ENCODE measurements around the gene SLC44A1. TPM values are rescaled to one million over a fixed set of nuclear protein-coding genes. Genes with fewer than 3 reads are reported as not detected.

SLC44A1 gene
- polyA plus RNA-seq, 4 donors = 7.8 to 70.0 (median 16.0) TPM

DNA sequence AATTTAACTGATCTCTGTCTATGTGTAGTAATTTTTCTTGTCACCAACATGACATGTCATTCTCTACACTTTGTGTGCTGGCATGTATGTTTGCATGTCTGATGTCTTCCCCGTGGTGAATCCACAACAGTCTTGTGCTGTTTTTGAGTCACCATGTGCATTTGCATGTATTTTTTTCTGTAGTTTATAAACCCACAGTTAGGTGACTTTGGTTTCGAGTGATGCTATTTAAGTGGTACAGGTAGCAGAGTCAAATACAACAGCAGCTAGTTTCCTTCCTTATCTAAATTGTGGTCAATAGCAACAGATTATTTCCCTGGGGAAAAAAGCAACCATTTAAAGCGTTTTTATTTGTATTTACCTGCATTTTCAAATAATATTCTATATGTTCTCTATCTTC lies 113.5 kb downstream of the SLC44A1 start:
- Histone ChIP-seq H3K4me3 (ENCODE audit: low read depth in 1 of 3, low read length in 3 of 3) (no peak overlapping the region), H3K4me1 (ENCODE audit: control insufficient read depth in 3 of 3, insufficient read depth in 2 of 3, low read depth in 1 of 3, low read length in 2 of 3) (no peaks in the 10 kb centered on the region), H3K9me3 (ENCODE audit: control insufficient read depth in 2 of 2, insufficient read depth in 1 of 2, low read depth in 1 of 2, low read length in 1 of 2) (no peaks in the 10 kb centered on the region), H3K36me3 (ENCODE audit: control insufficient read depth in 3 of 3, insufficient read depth in 2 of 3, low read depth in 1 of 3, low read length in 3 of 3) (peaks cover 2 to 4% (median 3%) of the 10 kb centered on the region in 3 donors), H3K27ac (ENCODE audit: low read depth in 1 of 3, low read length in 2 of 3) (no peak overlapping the region), H3K27me3 (ENCODE audit: control insufficient read depth in 3 of 3, insufficient read depth in 3 of 3, low read length in 3 of 3) (no peaks in the 10 kb centered on the region)
- WGBS, 3 donors = 72 to 80% (median 77%) methylated on average over 3 of the region's 3 CpGs
- FAIRE-seq (no peak), DNase-seq (no peak)

DNA sequence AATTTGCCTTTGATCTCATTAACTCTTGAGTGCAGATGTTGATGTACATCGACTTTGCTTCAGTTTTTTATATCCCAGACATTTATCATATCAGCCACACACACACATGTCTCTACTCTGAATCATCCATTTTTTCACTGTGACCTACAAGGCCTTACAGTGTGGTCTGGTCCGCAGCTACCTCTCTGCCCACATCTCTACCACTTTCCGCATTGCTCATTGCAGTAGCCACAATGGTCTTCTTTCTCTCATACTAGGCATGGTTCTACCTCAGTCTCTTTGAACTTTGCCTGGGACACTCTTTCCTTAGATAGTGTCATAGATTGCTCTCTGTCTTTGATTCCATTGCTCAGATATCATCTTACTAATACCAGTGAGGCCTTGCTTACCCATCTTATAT lies 115.4 kb downstream of the SLC44A1 start:
- no peak overlapping the region for H3K4me3 ChIP-seq (ENCODE audit: low read depth in 1 of 3, low read length in 3 of 3)
- H3K9me3 ChIP-seq (ENCODE audit: control insufficient read depth in 2 of 2, insufficient read depth in 1 of 2, low read depth in 1 of 2, low read length in 1 of 2) = no peaks in the 10 kb centered on the region
- no peak for DNase-seq
- FAIRE-seq = no peak
- peaks cover 2 to 11% (median 3%) of the 10 kb centered on the region in 3 donors for H3K36me3 ChIP-seq (ENCODE audit: control insufficient read depth in 3 of 3, insufficient read depth in 2 of 3, low read depth in 1 of 3, low read length in 3 of 3)
- no peaks in the 10 kb centered on the region for H3K27me3 ChIP-seq (ENCODE audit: control insufficient read depth in 3 of 3, insufficient read depth in 3 of 3, low read length in 3 of 3)
- no peak overlapping the region for H3K27ac ChIP-seq (ENCODE audit: low read depth in 1 of 3, low read length in 2 of 3)
- WGBS, 3 donors = 73 to 81% (median 78%) methylated on average over 3 of the region's 3 CpGs
- H3K4me1 ChIP-seq (ENCODE audit: control insufficient read depth in 3 of 3, insufficient read depth in 2 of 3, low read depth in 1 of 3, low read length in 2 of 3) = peaks cover 0 to 13% (median 0%) of the 10 kb centered on the region in 3 donors

DNA sequence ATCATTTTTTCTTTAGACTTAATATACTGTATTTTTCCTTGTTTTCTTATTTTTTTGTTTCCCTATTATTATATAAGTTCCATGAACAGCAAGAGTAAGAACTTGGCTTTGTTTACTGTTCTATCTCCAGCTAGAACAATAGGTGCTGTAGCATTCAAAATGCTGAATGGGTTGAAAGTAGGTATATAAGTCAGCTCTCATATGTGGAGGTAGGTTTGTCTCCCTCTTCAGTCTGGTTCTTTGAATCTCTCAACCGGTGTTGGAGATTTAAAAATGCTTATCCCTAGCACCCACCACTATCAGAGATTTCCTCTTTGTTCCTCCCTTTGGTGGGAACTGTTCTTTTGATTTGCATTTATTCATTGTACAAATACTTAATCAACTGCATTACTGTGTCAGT lies 115.9 kb downstream of the SLC44A1 start:
- Histone ChIP-seq H3K27ac (ENCODE audit: low read depth in 1 of 3, low read length in 2 of 3) (no peak overlapping the region), H3K4me1 (ENCODE audit: control insufficient read depth in 3 of 3, insufficient read depth in 2 of 3, low read depth in 1 of 3, low read length in 2 of 3) (peaks cover 0 to 13% (median 0%) of the 10 kb centered on the region in 3 donors), H3K27me3 (ENCODE audit: control insufficient read depth in 3 of 3, insufficient read depth in 3 of 3, low read length in 3 of 3) (no peaks in the 10 kb centered on the region), H3K4me3 (ENCODE audit: low read depth in 1 of 3, low read length in 3 of 3) (no peak overlapping the region), H3K9me3 (ENCODE audit: control insufficient read depth in 2 of 2, insufficient read depth in 1 of 2, low read depth in 1 of 2, low read length in 1 of 2) (no peaks in the 10 kb centered on the region), H3K36me3 (ENCODE audit: control insufficient read depth in 3 of 3, insufficient read depth in 2 of 3, low read depth in 1 of 3, low read length in 3 of 3) (peaks cover 2 to 11% (median 3%) of the 10 kb centered on the region in 3 donors)
- 57 to 70% (median 63%) methylated on average over 1 of the region's 1 CpG for WGBS, 3 donors
- FAIRE-seq = no peak
- DNase-seq = no peak

DNA sequence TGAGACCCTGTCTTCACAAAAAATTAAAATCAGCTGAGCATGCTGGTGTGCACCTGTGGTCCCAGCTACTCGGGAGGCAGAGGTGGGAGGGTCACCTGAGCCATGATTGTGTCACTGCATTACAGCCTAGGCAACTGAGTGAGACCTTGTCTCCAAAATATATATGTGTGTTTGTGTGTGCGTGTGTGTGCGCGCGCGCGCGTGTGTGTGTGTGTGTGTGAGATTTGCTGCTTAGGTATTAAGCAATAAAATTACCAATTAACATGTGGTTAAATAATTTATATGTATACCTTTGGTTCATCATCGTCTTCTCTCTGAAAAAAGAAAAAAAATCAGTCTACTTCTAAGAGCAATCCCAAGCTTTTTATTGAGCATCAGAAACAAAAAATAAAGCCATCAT lies 117.4 kb downstream of the SLC44A1 start:
- H3K4me3 ChIP-seq (ENCODE audit: low read depth in 1 of 3, low read length in 3 of 3) = no peak overlapping the region
- 85 to 97% (median 96%) methylated on average over 9 of the region's 9 CpGs for WGBS, 3 donors
- peaks cover 2 to 11% (median 4%) of the 10 kb centered on the region in 3 donors for H3K36me3 ChIP-seq (ENCODE audit: control insufficient read depth in 3 of 3, insufficient read depth in 2 of 3, low read depth in 1 of 3, low read length in 3 of 3)
- H3K4me1 ChIP-seq (ENCODE audit: control insufficient read depth in 3 of 3, insufficient read depth in 2 of 3, low read depth in 1 of 3, low read length in 2 of 3) = peaks cover 0 to 13% (median 0%) of the 10 kb centered on the region in 3 donors
- FAIRE-seq (no peak), DNase-seq (no peak)
- no peak overlapping the region for H3K27ac ChIP-seq (ENCODE audit: low read depth in 1 of 3, low read length in 2 of 3)
- no peaks in the 10 kb centered on the region for H3K27me3 ChIP-seq (ENCODE audit: control insufficient read depth in 3 of 3, insufficient read depth in 3 of 3, low read length in 3 of 3)
- no peaks in the 10 kb centered on the region for H3K9me3 ChIP-seq (ENCODE audit: control insufficient read depth in 2 of 2, insufficient read depth in 1 of 2, low read depth in 1 of 2, low read length in 1 of 2)

DNA sequence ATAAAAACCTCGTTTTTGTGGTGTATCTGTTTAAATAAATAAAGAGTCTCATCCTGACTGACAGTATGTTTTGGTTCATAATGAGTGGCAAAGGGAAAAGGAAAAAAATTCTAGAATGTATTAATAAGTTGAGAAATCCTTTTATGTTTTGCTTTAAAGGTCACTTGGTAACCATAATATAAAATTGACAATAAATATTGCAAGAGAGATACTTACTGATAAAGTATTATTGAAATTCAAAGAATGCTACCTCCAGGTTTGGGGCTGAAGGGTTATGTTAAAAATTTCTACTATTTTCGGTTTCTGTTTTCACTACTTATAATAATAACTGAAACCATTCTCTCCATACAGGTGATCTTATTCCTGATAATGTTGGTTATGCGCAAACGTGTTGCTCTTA lies 118.0 kb downstream of the SLC44A1 start:
- Histone ChIP-seq H3K4me3 (ENCODE audit: low read depth in 1 of 3, low read length in 3 of 3) (no peak overlapping the region), H3K36me3 (ENCODE audit: control insufficient read depth in 3 of 3, insufficient read depth in 2 of 3, low read depth in 1 of 3, low read length in 3 of 3) (peaks cover 2 to 12% (median 4%) of the 10 kb centered on the region in 3 donors), H3K9me3 (ENCODE audit: control insufficient read depth in 2 of 2, insufficient read depth in 1 of 2, low read depth in 1 of 2, low read length in 1 of 2) (no peaks in the 10 kb centered on the region), H3K27ac (ENCODE audit: low read depth in 1 of 3, low read length in 2 of 3) (no peak overlapping the region), H3K27me3 (ENCODE audit: control insufficient read depth in 3 of 3, insufficient read depth in 3 of 3, low read length in 3 of 3) (no peaks in the 10 kb centered on the region), H3K4me1 (ENCODE audit: control insufficient read depth in 3 of 3, insufficient read depth in 2 of 3, low read depth in 1 of 3, low read length in 2 of 3) (peaks cover 0 to 13% (median 0%) of the 10 kb centered on the region in 3 donors)
- 76 to 86% (median 79%) methylated on average over 4 of the region's 4 CpGs for WGBS, 3 donors
- no peak for DNase-seq
- no peak for FAIRE-seq

DNA sequence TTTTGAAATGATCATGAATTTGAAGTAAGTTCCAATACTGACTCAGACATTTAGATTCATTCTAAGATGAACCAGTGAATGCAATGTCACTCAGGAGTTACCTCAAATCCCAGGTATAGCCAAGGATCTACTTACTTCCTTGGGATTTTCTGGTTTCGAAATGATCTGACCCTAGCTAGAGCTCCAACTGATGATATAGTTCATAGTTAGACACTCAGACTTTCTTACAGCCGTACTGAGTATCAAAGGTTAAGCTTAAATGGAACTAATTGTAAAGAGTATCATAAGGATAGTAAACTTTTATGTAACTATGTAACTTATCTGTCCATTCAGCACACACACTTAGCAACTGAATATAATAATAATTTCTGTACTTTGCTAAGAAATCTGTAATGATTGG lies 119.4 kb downstream of the SLC44A1 start:
- no peaks in the 10 kb centered on the region for H3K9me3 ChIP-seq (ENCODE audit: control insufficient read depth in 2 of 2, insufficient read depth in 1 of 2, low read depth in 1 of 2, low read length in 1 of 2)
- 15 to 70% (median 43%) methylated on average over 2 of the region's 2 CpGs for WGBS, 3 donors
- no peaks in the 10 kb centered on the region for H3K27me3 ChIP-seq (ENCODE audit: control insufficient read depth in 3 of 3, insufficient read depth in 3 of 3, low read length in 3 of 3)
- H3K4me3 ChIP-seq (ENCODE audit: low read depth in 1 of 3, low read length in 3 of 3) = no peak overlapping the region
- H3K36me3 ChIP-seq (ENCODE audit: control insufficient read depth in 3 of 3, insufficient read depth in 2 of 3, low read depth in 1 of 3, low read length in 3 of 3) = peaks cover 2 to 17% (median 6%) of the 10 kb centered on the region in 3 donors
- H3K27ac ChIP-seq (ENCODE audit: low read depth in 1 of 3, low read length in 2 of 3) = peak overlapping the region in 1 of 3 donors; percentile 68
- H3K4me1 ChIP-seq (ENCODE audit: control insufficient read depth in 3 of 3, insufficient read depth in 2 of 3, low read depth in 1 of 3, low read length in 2 of 3) = peaks cover 0 to 13% (median 0%) of the 10 kb centered on the region in 3 donors
- DNase-seq (peak; percentile 72 to 76), FAIRE-seq (no peak)

DNA sequence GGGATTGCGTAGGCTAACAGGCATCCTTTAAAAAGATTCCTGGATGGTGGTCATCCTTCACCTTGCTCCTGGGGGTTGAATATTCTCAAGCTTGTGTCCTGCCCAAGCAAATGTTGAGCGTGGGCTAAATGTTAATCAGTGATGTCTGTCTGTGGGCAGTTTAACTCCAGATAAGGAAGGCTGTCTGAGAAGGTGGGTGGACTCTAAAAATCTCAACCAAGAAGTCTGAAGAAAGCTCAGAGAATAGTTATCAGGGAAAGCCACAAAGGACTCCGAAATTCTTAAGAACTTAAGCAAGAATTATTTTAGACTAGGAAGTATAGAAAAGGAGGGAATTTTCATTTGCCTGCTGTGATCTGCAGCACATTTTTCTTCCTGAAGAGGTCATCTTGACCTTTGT lies 125.5 kb downstream of the SLC44A1 start:
- DNase-seq = no peak
- Histone ChIP-seq H3K4me1 (ENCODE audit: control insufficient read depth in 3 of 3, insufficient read depth in 2 of 3, low read depth in 1 of 3, low read length in 2 of 3) (no peaks in the 10 kb centered on the region), H3K36me3 (ENCODE audit: control insufficient read depth in 3 of 3, insufficient read depth in 2 of 3, low read depth in 1 of 3, low read length in 3 of 3) (peaks cover 4 to 12% (median 6%) of the 10 kb centered on the region in 3 donors), H3K27me3 (ENCODE audit: control insufficient read depth in 3 of 3, insufficient read depth in 3 of 3, low read length in 3 of 3) (no peaks in the 10 kb centered on the region), H3K9me3 (ENCODE audit: control insufficient read depth in 2 of 2, insufficient read depth in 1 of 2, low read depth in 1 of 2, low read length in 1 of 2) (no peaks in the 10 kb centered on the region), H3K4me3 (ENCODE audit: low read depth in 1 of 3, low read length in 3 of 3) (no peak overlapping the region), H3K27ac (ENCODE audit: low read depth in 1 of 3, low read length in 2 of 3) (no peak overlapping the region)
- WGBS, 3 donors = 91 to 96% (median 91%) methylated on average over 3 of the region's 3 CpGs
- no peak for FAIRE-seq

DNA sequence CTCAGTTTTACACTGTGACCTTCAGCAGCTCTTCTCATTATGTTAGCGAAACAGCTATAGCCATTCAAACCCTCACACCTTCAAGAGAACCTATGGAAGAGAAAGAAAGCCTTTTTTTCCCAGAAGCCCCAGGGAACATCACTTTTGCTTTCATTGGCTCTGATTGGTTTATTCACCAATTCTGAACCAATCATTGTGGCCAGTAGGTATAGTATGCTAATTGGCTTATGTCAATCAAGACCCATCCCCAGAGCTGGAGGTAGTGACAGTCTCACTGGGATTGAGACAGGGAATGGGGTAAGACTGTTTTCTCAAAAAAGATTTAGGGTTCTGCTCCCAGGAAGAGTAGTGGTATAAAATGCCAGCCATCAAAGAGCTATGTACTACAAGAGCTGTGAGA lies 129.3 kb downstream of the SLC44A1 start:
- H3K27ac ChIP-seq (ENCODE audit: low read depth in 1 of 3, low read length in 2 of 3) = no peak overlapping the region
- DNase-seq (no peak), FAIRE-seq (no peak)
- H3K4me3 ChIP-seq (ENCODE audit: low read depth in 1 of 3, low read length in 3 of 3) = no peak overlapping the region
- no peaks in the 10 kb centered on the region for H3K9me3 ChIP-seq (ENCODE audit: control insufficient read depth in 2 of 2, insufficient read depth in 1 of 2, low read depth in 1 of 2, low read length in 1 of 2)
- WGBS, 3 donors = 64 to 87% (median 86%) methylated on average over 1 of the region's 1 CpG
- peaks cover 4 to 18% (median 5%) of the 10 kb centered on the region in 3 donors for H3K36me3 ChIP-seq (ENCODE audit: control insufficient read depth in 3 of 3, insufficient read depth in 2 of 3, low read depth in 1 of 3, low read length in 3 of 3)
- H3K4me1 ChIP-seq (ENCODE audit: control insufficient read depth in 3 of 3, insufficient read depth in 2 of 3, low read depth in 1 of 3, low read length in 2 of 3) = no peaks in the 10 kb centered on the region
- no peaks in the 10 kb centered on the region for H3K27me3 ChIP-seq (ENCODE audit: control insufficient read depth in 3 of 3, insufficient read depth in 3 of 3, low read length in 3 of 3)

DNA sequence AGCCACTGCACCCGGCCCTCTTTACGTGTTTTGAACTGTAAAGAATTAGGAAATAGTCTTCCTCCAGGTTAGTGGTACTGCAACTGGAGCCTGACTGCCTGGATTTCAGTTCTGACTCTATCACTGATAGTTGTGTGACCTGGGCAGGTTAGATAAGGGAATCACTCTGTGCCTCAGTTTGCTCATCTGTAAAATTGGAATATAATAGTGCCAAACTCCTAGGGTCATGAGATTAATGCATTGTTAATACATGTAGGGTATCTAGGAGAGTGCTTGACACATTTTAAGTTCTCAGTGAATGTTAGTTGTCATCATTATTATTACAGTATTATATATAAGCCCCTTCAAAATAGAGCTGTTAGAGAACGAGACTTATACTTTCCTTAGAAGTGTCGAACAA lies 130.9 kb downstream of the SLC44A1 start:
- Histone ChIP-seq H3K4me1 (ENCODE audit: control insufficient read depth in 3 of 3, insufficient read depth in 2 of 3, low read depth in 1 of 3, low read length in 2 of 3) (no peaks in the 10 kb centered on the region), H3K4me3 (ENCODE audit: low read depth in 1 of 3, low read length in 3 of 3) (no peak overlapping the region), H3K36me3 (ENCODE audit: control insufficient read depth in 3 of 3, insufficient read depth in 2 of 3, low read depth in 1 of 3, low read length in 3 of 3) (peaks cover 4 to 22% (median 8%) of the 10 kb centered on the region in 3 donors), H3K27me3 (ENCODE audit: control insufficient read depth in 3 of 3, insufficient read depth in 3 of 3, low read length in 3 of 3) (no peaks in the 10 kb centered on the region), H3K27ac (ENCODE audit: low read depth in 1 of 3, low read length in 2 of 3) (no peak overlapping the region), H3K9me3 (ENCODE audit: control insufficient read depth in 2 of 2, insufficient read depth in 1 of 2, low read depth in 1 of 2, low read length in 1 of 2) (no peaks in the 10 kb centered on the region)
- DNase-seq (no peak), FAIRE-seq (no peak)
- 96 to 98% (median 97%) methylated on average over 4 of the region's 4 CpGs for WGBS, 3 donors
